Measurements from ENCODE around the gene SPON1. TPM values are rescaled to one million over a fixed set of nuclear protein-coding genes. Genes with fewer than 3 reads are reported as not detected.

SPON1 gene
- total and polyA plus RNA-seq, 2 experiments from 2014 or later, result 2.9 to 6.4 TPM

DNA sequence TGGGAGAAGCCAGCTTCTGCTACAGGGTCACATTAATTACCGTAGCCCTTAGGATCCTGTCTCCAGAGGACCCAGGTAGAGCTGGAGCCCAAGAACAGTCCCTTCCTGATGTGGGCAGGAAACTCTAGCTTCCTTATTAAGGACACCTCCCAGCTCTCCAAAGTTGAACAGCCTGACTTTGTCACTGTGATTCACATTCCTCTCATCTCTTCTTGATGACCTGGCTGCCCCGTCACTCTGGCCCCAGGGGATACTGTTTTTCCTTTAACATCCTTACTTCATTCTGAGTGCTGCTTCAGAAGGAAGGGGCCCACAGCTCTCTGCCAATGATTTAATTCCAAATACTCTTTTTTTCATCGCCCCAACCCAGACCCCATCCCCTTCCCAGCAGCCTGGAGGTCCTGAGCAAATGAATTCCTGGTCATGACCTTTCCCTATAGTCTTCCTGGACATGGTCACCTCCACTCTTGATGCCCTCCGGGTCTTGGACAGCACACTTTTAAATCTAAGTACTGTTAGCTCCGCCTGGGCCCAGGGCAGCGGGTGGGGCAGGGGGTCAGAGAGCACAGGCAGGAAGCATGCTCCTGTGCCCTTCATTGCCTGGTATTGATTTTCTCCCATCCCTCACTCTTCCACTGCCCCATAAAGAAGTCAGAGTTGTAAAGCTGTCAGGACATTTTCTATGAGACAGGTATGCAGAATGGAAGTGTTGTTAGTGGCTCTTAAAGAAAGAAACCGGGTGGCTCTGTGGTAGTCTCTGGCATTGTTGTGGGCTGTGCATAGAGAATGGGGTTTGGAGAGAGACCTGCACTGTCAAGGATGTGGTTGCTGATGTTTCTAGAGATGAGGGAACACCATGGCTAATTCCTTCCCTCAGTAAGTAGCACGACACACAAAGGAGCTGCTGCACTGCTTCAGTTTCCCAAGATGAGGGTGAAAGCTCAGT lies 22.3 kb upstream of the SPON1 start:
- no peak overlapping the region for H3K27ac Mint-ChIP-seq
- no peaks in the 10 kb centered on the region for H3K9me2 ChIP-seq (ENCODE audit: insufficient read depth)
- no peaks in the 10 kb centered on the region for H3K79me2 ChIP-seq (replicated peaks; ENCODE audit: insufficient read depth)
- H4K20me1 ChIP-seq (replicated peaks; ENCODE audit: insufficient read depth), result no peaks in the 10 kb centered on the region
- no peak overlapping the region for H3K27ac ChIP-seq (ENCODE audit: low read depth)
- no peaks in the 10 kb centered on the region for H3K4me1 ChIP-seq (ENCODE audit: insufficient read depth)
- H2AFZ ChIP-seq, result no peak overlapping the region
- H3K4me3 ChIP-seq, result no peak overlapping the region
- no peak overlapping the region for H3K4me3 Mint-ChIP-seq
- peaks cover 3% of the 10 kb centered on the region; the same call in 1 of the 3 replicates for H3K4me1 Mint-ChIP-seq
- no peak for ATAC-seq
- TF ChIP-seq ZNF114 (CRISPR knock-in tag; IDR thresholded peaks at IDR 0.05) (no peak), STAT1 (IDR thresholded peaks at IDR 0.05; ENCODE audit: unreplicated experiment) (no peak), ZNF331 (CRISPR knock-in tag; IDR thresholded peaks at IDR 0.05; ENCODE audit: low read depth) (no peak), EZH2 (IDR thresholded peaks at IDR 0.05; ENCODE audit: low read depth, unreplicated experiment) (no peak), NANOG (IDR thresholded peaks at IDR 0.05; ENCODE audit: borderline replicate concordance) (no peak), JUNB (IDR thresholded peaks at IDR 0.05; ENCODE audit: unreplicated experiment) (no peak), CREB1 (CRISPR knock-in tag; IDR thresholded peaks at IDR 0.05; ENCODE audit: low read depth) (no peak), EZH2phosphoT487 (IDR thresholded peaks at IDR 0.05; ENCODE audit: unreplicated experiment) (no peak), POLR2AphosphoS5 (IDR thresholded peaks at IDR 0.05; ENCODE audit: low read depth) (no peak), ZNF462 (CRISPR knock-in tag; IDR thresholded peaks at IDR 0.05) (no peak)
- TF ChIP-seq, protein P1, sequence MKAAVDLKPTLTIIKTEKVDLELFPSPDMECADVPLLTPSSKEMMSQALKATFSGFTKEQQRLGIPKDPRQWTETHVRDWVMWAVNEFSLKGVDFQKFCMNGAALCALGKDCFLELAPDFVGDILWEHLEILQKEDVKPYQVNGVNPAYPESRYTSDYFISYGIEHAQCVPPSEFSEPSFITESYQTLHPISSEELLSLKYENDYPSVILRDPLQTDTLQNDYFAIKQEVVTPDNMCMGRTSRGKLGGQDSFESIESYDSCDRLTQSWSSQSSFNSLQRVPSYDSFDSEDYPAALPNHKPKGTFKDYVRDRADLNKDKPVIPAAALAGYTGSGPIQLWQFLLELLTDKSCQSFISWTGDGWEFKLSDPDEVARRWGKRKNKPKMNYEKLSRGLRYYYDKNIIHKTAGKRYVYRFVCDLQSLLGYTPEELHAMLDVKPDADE (IDR thresholded peaks at IDR 0.05), result no peak
- TF ChIP-seq, protein P2, sequence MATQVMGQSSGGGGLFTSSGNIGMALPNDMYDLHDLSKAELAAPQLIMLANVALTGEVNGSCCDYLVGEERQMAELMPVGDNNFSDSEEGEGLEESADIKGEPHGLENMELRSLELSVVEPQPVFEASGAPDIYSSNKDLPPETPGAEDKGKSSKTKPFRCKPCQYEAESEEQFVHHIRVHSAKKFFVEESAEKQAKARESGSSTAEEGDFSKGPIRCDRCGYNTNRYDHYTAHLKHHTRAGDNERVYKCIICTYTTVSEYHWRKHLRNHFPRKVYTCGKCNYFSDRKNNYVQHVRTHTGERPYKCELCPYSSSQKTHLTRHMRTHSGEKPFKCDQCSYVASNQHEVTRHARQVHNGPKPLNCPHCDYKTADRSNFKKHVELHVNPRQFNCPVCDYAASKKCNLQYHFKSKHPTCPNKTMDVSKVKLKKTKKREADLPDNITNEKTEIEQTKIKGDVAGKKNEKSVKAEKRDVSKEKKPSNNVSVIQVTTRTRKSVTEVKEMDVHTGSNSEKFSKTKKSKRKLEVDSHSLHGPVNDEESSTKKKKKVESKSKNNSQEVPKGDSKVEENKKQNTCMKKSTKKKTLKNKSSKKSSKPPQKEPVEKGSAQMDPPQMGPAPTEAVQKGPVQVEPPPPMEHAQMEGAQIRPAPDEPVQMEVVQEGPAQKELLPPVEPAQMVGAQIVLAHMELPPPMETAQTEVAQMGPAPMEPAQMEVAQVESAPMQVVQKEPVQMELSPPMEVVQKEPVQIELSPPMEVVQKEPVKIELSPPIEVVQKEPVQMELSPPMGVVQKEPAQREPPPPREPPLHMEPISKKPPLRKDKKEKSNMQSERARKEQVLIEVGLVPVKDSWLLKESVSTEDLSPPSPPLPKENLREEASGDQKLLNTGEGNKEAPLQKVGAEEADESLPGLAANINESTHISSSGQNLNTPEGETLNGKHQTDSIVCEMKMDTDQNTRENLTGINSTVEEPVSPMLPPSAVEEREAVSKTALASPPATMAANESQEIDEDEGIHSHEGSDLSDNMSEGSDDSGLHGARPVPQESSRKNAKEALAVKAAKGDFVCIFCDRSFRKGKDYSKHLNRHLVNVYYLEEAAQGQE (IDR thresholded peaks at IDR 0.05; ENCODE audit: unreplicated experiment), result no peak
- TF ChIP-seq, protein P3, sequence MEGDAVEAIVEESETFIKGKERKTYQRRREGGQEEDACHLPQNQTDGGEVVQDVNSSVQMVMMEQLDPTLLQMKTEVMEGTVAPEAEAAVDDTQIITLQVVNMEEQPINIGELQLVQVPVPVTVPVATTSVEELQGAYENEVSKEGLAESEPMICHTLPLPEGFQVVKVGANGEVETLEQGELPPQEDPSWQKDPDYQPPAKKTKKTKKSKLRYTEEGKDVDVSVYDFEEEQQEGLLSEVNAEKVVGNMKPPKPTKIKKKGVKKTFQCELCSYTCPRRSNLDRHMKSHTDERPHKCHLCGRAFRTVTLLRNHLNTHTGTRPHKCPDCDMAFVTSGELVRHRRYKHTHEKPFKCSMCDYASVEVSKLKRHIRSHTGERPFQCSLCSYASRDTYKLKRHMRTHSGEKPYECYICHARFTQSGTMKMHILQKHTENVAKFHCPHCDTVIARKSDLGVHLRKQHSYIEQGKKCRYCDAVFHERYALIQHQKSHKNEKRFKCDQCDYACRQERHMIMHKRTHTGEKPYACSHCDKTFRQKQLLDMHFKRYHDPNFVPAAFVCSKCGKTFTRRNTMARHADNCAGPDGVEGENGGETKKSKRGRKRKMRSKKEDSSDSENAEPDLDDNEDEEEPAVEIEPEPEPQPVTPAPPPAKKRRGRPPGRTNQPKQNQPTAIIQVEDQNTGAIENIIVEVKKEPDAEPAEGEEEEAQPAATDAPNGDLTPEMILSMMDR (conservative IDR thresholded peaks at IDR 0.05; ENCODE audit: low read depth in 2 of 2), result no peak
- H3K27me3 ChIP-seq (ENCODE audit: insufficient read depth), result no peaks in the 10 kb centered on the region
- peaks cover 34% of the 10 kb centered on the region for H3K9me3 Mint-ChIP-seq
- no peak for DNase-seq (ENCODE audit: low spot score)
- H3K36me3 Mint-ChIP-seq (ENCODE audit: low read depth), result peaks cover 4% of the 10 kb centered on the region; the same call in 2 of the 3 replicates
- peaks cover 6% of the 10 kb centered on the region for H3K27me3 Mint-ChIP-seq (ENCODE audit: insufficient read depth, low read depth, poor library complexity)
- 0 out of 2 replicates have a peak, but pooled peaks cover 4% of the 10 kb centered on the region for H3K36me3 ChIP-seq (ENCODE audit: insufficient read depth)
- H3K4me2 ChIP-seq, result no peak overlapping the region
- no peaks in the 10 kb centered on the region for H3F3A ChIP-seq (replicated peaks; ENCODE audit: low read depth)
